NCI-H446 (cell line): ENCODE data around the gene ITPR1.
A peak's percentile ranks its signal among the peaks of the same experiment; 100 is the strongest.

Source experiments
- DNase-seq, 2 experiments: peaks; one replicate each; lab custom pipeline; 2025; lab: John Stamatoyannopoulos, UW

The ITPR1 gene

DNA sequence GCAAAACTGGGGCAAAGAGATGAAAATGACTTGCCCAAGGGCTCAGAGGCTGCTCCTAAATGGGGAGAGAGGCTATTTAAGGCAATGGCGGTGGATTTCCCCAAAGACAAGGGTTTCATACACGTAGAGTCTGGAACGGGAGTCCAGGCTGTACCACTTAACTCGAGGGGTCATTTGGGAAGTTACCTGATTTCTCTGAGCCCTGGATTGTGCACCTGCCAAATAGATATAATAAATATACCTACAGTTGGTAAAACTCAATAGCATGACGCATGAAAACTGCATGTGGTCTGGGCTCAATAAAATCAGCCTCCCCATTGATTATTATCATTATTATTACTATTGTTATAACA, 1.3 kb upstream of the ITPR1 start:
- no peak for DNase-seq

DNA sequence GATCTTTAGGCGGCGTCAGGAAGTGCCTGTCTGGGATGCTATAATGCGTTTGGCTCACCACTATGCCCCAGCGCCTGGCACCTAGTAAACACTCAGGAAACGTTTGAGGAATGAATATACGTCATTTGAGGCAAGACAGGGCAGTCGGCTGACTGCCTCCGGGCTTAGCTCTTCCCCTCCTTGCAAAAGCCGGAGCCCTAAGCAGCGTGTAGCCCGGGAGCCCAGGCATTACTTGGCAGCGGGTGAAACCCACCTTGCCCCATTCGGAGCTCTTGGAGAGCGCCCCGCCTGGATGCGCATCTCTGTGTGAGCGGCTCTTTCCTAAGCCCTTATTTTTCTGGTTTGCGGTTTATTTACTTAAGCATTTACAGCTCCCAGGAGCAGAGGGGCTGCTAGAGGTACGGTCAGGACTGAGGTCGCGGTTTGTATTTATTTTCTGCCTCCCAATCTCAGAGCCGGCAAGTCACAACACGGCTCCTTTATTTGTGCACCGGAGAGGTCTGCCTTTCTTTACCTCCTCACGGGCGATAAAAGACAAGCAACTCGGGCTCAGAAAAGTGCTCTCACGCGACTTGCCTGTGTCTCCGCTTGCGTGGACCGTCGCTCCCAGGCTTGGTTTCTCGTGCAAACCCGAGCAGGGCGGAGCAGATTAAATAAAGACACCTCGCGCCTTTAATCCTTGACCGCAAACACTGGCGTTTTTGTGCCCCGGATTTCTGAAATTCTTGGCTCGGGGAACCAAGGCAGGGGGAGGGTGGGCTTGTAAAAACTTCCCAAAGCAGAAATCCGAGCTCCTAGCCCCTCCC, 737 bp upstream of the ITPR1 start:
- peak in 1 of 2 experiments; percentile 35 for DNase-seq

GRCh38 chr3:4493941-4494894, 1.1 kb downstream of the ITPR1 start:
- no peak for DNase-seq

DNA sequence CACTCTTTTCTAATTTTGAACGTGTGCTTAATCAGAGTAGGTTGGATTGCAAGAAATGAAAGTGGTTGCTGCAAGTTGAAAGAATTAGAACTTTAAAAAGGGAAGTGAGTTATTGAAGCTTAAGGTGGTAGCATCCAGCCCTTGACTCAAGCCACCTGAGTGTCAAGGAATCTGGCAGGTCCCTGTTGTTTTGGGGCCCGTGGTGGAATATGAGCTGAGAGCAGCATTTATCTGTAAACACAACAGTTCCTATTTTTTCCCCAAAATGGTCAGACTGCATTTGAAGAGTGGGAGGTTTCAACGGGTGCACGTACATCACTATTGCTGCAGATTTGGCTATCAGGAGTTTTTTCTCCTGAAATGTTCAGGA, 1.7 kb downstream of the ITPR1 start:
- no peak for DNase-seq

- no peak for DNase-seq
Measured at GRCh38 chr3:4495294-4496086, 2.3 kb downstream of the ITPR1 start.

GRCh38 chr3:4496087-4496452, 2.9 kb downstream of the ITPR1 start:
- DNase-seq: no peak

GRCh38 chr3:4497005-4497692, 4.0 kb downstream of the ITPR1 start:
- DNase-seq: no peak

DNA sequence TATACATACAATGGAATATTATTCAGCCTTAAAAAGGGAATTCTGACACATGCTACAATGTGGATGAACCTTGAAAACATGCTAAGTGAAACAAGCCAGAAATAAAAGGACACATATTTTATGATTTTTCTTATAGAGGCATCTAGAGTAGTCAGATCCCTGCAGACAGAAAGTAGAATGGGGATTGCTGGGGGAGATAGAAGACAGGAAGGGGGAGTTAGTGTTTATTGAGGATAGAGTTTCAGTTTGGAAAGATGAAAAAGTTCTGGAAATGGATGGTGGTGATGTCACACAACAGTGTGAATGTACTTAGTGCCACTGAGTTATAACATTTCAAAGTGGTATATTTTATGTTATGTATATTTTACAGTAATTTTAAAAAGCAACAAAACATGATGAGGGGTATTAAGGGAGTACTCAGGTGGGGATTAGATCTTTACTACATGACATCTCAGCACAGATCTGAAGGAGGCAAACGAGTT, 4.7 kb downstream of the ITPR1 start:
- no peak for DNase-seq

DNA sequence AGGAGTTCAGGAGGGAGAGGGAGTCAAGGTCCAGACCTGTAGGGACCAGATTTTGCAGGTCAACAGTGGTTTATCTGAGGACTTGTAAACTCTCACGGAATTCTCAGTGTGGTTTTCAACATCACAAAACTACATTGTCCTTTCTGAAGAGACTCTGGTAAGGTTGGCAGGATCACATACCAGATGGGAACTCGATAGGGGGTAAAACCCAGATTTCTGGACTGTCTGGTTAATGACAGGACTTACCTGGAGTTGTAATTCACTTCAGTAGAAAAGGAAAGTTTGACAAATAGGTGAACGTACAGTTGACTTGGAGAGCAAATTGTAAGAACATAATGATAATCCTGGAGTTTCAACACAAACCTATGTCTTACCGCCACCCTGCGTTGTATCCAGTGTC, 5.3 kb downstream of the ITPR1 start:
- DNase-seq: no peak

- no peak for DNase-seq
Measured at GRCh38 chr3:4501437-4501836, 8.3 kb downstream of the ITPR1 start.

GRCh38 chr3:4501927-4502326, 8.8 kb downstream of the ITPR1 start:
- DNase-seq: no peak

DNA sequence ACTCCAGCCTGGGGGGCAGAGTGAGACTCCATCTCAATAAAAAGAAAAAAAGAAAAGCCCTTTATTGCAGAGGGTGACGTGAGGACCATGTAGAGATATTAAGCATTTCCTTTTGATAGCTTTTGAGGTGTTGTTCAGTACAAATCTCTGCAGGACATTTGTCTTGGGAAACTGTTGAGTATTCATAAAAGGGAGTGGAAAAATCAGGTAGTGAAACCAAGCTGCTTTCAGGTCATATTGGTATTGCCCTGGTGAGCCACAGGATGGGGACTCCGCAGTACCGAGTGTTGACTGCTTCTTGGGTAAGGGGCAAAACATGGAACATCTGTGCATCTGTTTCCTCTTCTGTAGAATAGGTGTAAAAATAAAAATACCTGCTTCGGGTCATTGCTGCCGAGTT, 9.9 kb downstream of the ITPR1 start:
- DNase-seq: no peak

GRCh38 chr3:4504340-4505261, 11.5 kb downstream of the ITPR1 start:
- peak in 1 of 2 experiments; percentile 58 for DNase-seq

DNA sequence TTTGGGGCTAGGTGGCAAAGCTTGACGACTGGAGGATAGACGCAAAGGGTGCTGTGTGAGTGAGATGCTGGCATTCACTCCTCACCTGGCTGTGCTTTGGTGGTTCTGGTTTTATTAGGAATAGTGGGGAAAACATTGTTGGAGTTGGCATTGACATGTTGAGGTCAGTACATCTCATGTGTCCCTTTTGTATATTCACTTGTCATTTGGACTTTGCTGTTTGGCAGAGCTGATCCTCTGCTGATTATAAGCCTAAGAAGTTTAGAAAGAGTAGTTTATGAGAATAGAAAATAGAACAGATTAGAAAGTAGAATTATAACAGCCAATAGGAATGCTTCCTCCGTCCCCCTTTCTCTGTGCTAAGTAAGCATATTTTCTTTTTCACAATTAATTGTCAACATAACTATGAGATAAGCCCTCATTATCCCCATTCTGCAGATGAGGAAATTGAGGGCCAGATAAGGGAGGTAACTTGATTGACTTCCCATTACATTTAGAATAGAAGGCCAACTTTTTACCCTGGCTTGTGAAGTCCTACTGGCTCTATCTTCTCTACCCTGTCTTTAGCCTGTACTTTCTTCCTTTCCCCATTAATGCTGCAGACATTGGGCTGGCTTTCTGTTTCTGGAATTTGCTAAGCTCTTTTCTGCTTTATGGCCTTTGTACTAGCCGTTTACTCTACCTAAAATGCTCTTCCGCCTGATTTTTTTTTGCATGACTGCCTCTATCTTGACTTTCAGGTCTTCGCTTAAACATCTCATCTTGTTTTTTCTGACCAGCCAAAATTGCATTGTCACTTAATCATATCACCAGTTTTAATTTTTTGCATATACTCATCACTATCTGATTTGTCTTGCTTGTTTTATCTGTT, 12.8 kb downstream of the ITPR1 start:
- DNase-seq: no peak

GRCh38 chr3:4506559-4507023, 13.4 kb downstream of the ITPR1 start:
- no peak for DNase-seq

GRCh38 chr3:4507024-4507596, 14.0 kb downstream of the ITPR1 start:
- DNase-seq: no peak

- no peak for DNase-seq
Measured at GRCh38 chr3:4508048-4508981, 15.2 kb downstream of the ITPR1 start.

DNA sequence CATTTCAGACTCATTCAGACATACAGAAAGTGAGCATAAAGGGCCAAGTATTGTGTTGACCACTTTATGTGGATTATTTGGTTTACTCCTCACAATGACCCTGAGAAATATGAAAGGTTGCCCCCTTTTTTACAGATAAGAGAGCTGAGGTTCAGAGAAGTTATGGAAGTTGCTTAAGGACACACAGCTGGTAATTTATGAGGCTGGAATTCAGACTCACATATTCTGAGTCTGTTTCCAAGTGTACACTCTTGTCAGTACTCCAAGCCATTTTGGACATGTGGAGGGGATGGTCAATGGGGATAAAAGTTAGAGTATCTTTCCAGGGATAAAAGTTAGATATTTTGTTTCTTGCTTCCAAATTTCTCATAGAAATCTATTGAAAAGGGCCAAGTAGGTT, 15.9 kb downstream of the ITPR1 start:
- no peak for DNase-seq
